Activated CD8-positive, alpha-beta T cell treated with anti-CD3 and anti-CD28 coated beads for 36 hours (primary cell): Measurements from ENCODE around the gene ADRA2C. TPM values are rescaled to one million over a fixed set of nuclear protein-coding genes. Genes with fewer than 3 reads are reported as not detected.

Experiments used
- ATAC-seq: fragments of 200-7000 bp; cut with Tn5 transposase; one replicate; pipeline ENCODE4 v1.10.0; 2021; ENCODE audit warnings: mild to moderate bottlenecking, moderate library complexity
- CTCF ChIA-PET: fragments of 350-600 bp; sonication (Branson Sonifier 250); formaldehyde crosslinking; loops from one replicate; lab custom pipeline; 2021; ENCODE audit warnings: antibody characterized with exemption; lab: Charles Lee
- POLR2A ChIA-PET: fragments of 350-600 bp; sonication (Branson Sonifier 250); formaldehyde crosslinking; loops from one replicate; lab custom pipeline; 2021; ENCODE audit warnings: antibody characterized with exemption; lab: Charles Lee
- DNase-seq: peaks from one replicate; pipeline ENCODE4 v3.0.0-alpha.2; 2020
- H3K27ac Mint-ChIP-seq: one replicate; pipeline ENCODE4 v1.8.0; 2021; ENCODE audit warnings: mild to moderate bottlenecking, mixed read lengths
- H3K27me3 Mint-ChIP-seq: one replicate; pipeline ENCODE4 v1.8.0; 2021; ENCODE audit warnings: mixed read lengths
- H3K36me3 Mint-ChIP-seq: one replicate; pipeline ENCODE4 v1.8.0; 2021; ENCODE audit warnings: low read depth, mixed read lengths
- H3K4me1 Mint-ChIP-seq: one replicate; pipeline ENCODE4 v1.8.0; 2021; ENCODE audit warnings: low read depth, mixed read lengths
- H3K4me3 Mint-ChIP-seq: one replicate; pipeline ENCODE4 v1.8.0; 2021; ENCODE audit warnings: mild to moderate bottlenecking, moderate library complexity, mixed read lengths
- H3K9me3 Mint-ChIP-seq: one replicate; pipeline ENCODE4 v1.8.0; 2021; ENCODE audit warnings: mixed read lengths
- CTCF ChIP-seq: fragments of 200-600 bp; IDR thresholded peaks from one replicate; pipeline ENCODE4 v1.8.0; 2022; ENCODE audit warnings: antibody characterized with exemption, mild to moderate bottlenecking
- intact Hi-C: fragments of 100-400 bp; cut with micrococcal nuclease; formaldehyde crosslinking; loops from one replicate; pipeline ENCODE4 v1.10.0; 2022
- total RNA-seq, 2 experiments: library from RNA; stranded (reverse); gene quantifications; one replicate each; pipeline ENCODE4 v1.2.3, GENCODE V29; 2021

ADRA2C gene
- total RNA-seq, 2 experiments from 2014 or later = 0.27 TPM; not detected in 1

- no peak overlapping the region for H3K27ac Mint-ChIP-seq
- no peaks in the 10 kb centered on the region for H3K9me3 Mint-ChIP-seq
- ATAC-seq (no peak), DNase-seq (no peak)
- H3K4me1 Mint-ChIP-seq = no peaks in the 10 kb centered on the region
- no peak overlapping the region for H3K4me3 Mint-ChIP-seq
- TF ChIP-seq CTCF = no peak
- H3K36me3 Mint-ChIP-seq = no peaks in the 10 kb centered on the region
- POLR2A ChIA-PET = no interaction called here
- intact Hi-C loops = no loop called here
- CTCF ChIA-PET = no interaction called here
- H3K27me3 Mint-ChIP-seq = peaks cover 5% of the 10 kb centered on the region
Observed at GRCh38 chr4:3805731-3806130, 39.5 kb downstream of the ADRA2C start.

GRCh38 chr4:3807311-3807710 lies 41.1 kb downstream of the ADRA2C start:
- no peak for TF ChIP-seq CTCF
- no peak for DNase-seq
- ATAC-seq = no peak
- intact Hi-C loops = no loop called here
- H3K27ac Mint-ChIP-seq = no peak overlapping the region
- H3K36me3 Mint-ChIP-seq = no peaks in the 10 kb centered on the region
- CTCF ChIA-PET = no interaction called here
- no peaks in the 10 kb centered on the region for H3K9me3 Mint-ChIP-seq
- peaks cover 5% of the 10 kb centered on the region for H3K27me3 Mint-ChIP-seq
- H3K4me3 Mint-ChIP-seq = no peak overlapping the region
- H3K4me1 Mint-ChIP-seq = no peaks in the 10 kb centered on the region
- POLR2A ChIA-PET = no interaction called here

- Mint-ChIP-seq H3K9me3 (no peaks in the 10 kb centered on the region), H3K4me3 (no peak overlapping the region), H3K36me3 (no peaks in the 10 kb centered on the region), H3K27ac (no peak overlapping the region), H3K27me3 (peaks cover 3% of the 10 kb centered on the region), H3K4me1 (no peaks in the 10 kb centered on the region)
- ChIA-PET POLR2A (no interaction called here), CTCF (no interaction called here)
- ATAC-seq (no peak), DNase-seq (no peak)
- no peak for TF ChIP-seq CTCF
- intact Hi-C loops = no loop called here
Observed at GRCh38 chr4:3807822-3808496, 41.8 kb downstream of the ADRA2C start.

GRCh38 chr4:3808597-3808996 lies 42.4 kb downstream of the ADRA2C start:
- peaks cover 3% of the 10 kb centered on the region for H3K27me3 Mint-ChIP-seq
- POLR2A ChIA-PET = no interaction called here

More at GRCh38 chr4:3808597-3808996, 42.4 kb downstream of the ADRA2C start:
- no peak for TF ChIP-seq CTCF
- ATAC-seq = no peak
- Mint-ChIP-seq H3K27ac (no peak overlapping the region), H3K9me3 (no peaks in the 10 kb centered on the region), H3K4me1 (no peaks in the 10 kb centered on the region), H3K4me3 (no peak overlapping the region), H3K36me3 (no peaks in the 10 kb centered on the region)
- DNase-seq = no peak
- intact Hi-C loops = no loop called here
- CTCF ChIA-PET = no interaction called here
